Testis (tissue), 3 donors: ENCODE measurements around the gene RYR3. TPM values are rescaled to one million over a fixed set of nuclear protein-coding genes. Genes with fewer than 3 reads are reported as not detected.

ENCODE experiments used
- DNase-seq: peaks from one replicate; pipeline ENCODE4 v3.0.0-alpha.2; 2019
- H3K27ac ChIP-seq, 2 donors: fragments of 200-600 bp; sonication (generic); one replicate each; pipeline ENCODE4 v1.5.1; 2019
- H3K27me3 ChIP-seq: fragments of 200-600 bp; sonication (generic); one replicate; pipeline ENCODE4 v1.5.1; 2019
- H3K36me3 ChIP-seq: fragments of 200-600 bp; sonication (generic); one replicate; pipeline ENCODE4 v1.5.1; 2017; ENCODE audit warnings: low read depth; ENCODE audit errors: missing control alignments
- H3K4me1 ChIP-seq: fragments of 200-600 bp; sonication (generic); one replicate; pipeline ENCODE4 v1.5.1; 2019
- H3K4me3 ChIP-seq, 2 donors: fragments of 200-600 bp; sonication (generic); one replicate each; pipeline ENCODE4 v1.5.1; 2017 to 2019
- H3K9me3 ChIP-seq: fragments of 200-600 bp; sonication (generic); one replicate; pipeline ENCODE4 v1.5.1; 2017
- POLR2A ChIP-seq: fragments of 450-650 bp; IDR thresholded peaks from one replicate; pipeline ENCODE4 v1.6.1; 2017; ENCODE audit warnings: antibody characterized with exemption, mild to moderate bottlenecking, moderate library complexity
- WGBS, 2 donors: methylation state at CpG; one replicate each; pipeline ENCODE4 v1.1.5; 2018; 5-methylcytosine and 5-hydroxymethylcytosine counted together
- intact Hi-C: fragments of 100-400 bp; cut with DNase I; formaldehyde crosslinking; loops from one replicate; pipeline ENCODE4 v1.15.1; 2023; ENCODE audit warnings: low total_unique reads
- polyA plus RNA-seq: library from polyadenylated mRNA; stranded (reverse); fragments of 350-450 nt; fragmentation: Illumina TruSeq; extraction: RNeasy Lipid Tissue Mini Kit (QIAGEN cat#74804); gene quantifications from one replicate; pipeline ENCODE4 v1.2.3, GENCODE V29; 2014; ENCODE audit warnings: low read depth, low replicate concordance; ENCODE audit not compliant: insufficient read depth
- total RNA-seq, 2 donors: library from RNA; depleted of rRNA; stranded (reverse); fragments of >200 nt; gene quantifications; one replicate each; pipeline ENCODE4 v1.2.3, GENCODE V29; 2016
- TF ChIP-seq, protein P1 (sequence below), 3 experiments: fragments of 450-650 bp in 2 of 3; fragments of 200-600 bp in 1 of 3; sonication (generic) in 1 of 3; IDR thresholded peaks; one replicate each; pipeline ENCODE4 v1.5.1; 2016 to 2019; ENCODE audit warnings: antibody characterized with exemption in 3 of 3, mild to moderate bottlenecking in 2 of 3, moderate library complexity in 1 of 3

Gene RYR3
- total and polyA plus RNA-seq, 3 donors from 2014 or later: 4.3 to 7.6 (median 4.4) TPM

DNA sequence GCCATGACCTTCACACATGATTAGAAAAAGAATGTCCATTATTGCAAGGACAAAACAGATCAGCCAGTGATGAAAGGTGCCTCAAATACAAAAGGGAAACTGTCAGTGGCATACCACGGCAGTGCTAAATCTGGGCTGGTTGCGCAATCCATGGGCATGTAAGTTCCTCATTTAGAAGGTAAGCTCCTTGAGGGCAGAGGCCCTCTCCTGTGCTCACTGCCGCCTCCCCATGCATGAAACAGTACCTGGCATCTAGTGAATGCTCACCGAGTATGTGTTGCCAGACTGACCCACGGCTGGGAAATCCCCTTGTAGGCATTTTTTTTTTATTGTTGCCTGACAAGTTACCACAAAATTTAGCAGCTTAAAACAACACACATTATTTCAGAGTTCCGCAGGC is 345.4 kb downstream of the RYR3 start:
- no peak for DNase-seq
- Histone ChIP-seq H3K9me3 (no peaks in the 10 kb centered on the region), H3K4me3 (no peak overlapping the region), H3K4me1 (no peaks in the 10 kb centered on the region), H3K27ac (no peak overlapping the region), H3K36me3 (no peaks in the 10 kb centered on the region), H3K27me3 (no peaks in the 10 kb centered on the region)
- WGBS, 2 donors: 85 to 91% methylated on average over 6 of the region's 6 CpGs
- intact Hi-C loops: no loop called here
- TF ChIP-seq, protein P1, sequence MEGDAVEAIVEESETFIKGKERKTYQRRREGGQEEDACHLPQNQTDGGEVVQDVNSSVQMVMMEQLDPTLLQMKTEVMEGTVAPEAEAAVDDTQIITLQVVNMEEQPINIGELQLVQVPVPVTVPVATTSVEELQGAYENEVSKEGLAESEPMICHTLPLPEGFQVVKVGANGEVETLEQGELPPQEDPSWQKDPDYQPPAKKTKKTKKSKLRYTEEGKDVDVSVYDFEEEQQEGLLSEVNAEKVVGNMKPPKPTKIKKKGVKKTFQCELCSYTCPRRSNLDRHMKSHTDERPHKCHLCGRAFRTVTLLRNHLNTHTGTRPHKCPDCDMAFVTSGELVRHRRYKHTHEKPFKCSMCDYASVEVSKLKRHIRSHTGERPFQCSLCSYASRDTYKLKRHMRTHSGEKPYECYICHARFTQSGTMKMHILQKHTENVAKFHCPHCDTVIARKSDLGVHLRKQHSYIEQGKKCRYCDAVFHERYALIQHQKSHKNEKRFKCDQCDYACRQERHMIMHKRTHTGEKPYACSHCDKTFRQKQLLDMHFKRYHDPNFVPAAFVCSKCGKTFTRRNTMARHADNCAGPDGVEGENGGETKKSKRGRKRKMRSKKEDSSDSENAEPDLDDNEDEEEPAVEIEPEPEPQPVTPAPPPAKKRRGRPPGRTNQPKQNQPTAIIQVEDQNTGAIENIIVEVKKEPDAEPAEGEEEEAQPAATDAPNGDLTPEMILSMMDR (IDR thresholded peaks at IDR 0.05): no peak
- no peak for TF ChIP-seq POLR2A

DNA sequence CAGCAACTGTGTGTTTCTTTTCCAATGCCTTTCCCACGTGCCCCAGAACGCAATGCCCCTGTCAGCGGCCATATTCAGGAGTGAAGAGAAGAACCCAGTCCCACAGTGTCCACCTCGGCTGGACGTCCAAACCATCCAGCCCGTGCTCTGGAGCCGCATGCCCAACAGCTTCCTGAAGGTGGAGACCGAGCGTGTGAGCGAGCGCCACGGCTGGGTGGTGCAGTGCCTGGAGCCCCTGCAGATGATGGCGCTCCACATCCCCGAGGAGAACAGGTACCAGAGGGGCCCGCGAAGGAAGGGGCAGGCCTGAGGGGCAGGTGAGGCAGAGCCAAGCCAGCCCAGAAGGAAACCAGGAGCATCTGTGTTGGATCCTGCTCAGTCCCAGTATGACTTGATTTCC is 349.4 kb downstream of the RYR3 start:
- Histone ChIP-seq H3K27me3 (no peaks in the 10 kb centered on the region), H3K9me3 (no peaks in the 10 kb centered on the region), H3K4me1 (no peaks in the 10 kb centered on the region), H3K36me3 (no peaks in the 10 kb centered on the region), H3K27ac (no peak overlapping the region), H3K4me3 (no peak overlapping the region)
- intact Hi-C loops: no loop called here
- DNase-seq: no peak
- TF ChIP-seq POLR2A: no peak
- TF ChIP-seq, protein P1 (IDR thresholded peaks at IDR 0.05): no peak
- 91 to 94% methylated on average over 16 of the region's 16 CpGs for WGBS, 2 donors

DNA sequence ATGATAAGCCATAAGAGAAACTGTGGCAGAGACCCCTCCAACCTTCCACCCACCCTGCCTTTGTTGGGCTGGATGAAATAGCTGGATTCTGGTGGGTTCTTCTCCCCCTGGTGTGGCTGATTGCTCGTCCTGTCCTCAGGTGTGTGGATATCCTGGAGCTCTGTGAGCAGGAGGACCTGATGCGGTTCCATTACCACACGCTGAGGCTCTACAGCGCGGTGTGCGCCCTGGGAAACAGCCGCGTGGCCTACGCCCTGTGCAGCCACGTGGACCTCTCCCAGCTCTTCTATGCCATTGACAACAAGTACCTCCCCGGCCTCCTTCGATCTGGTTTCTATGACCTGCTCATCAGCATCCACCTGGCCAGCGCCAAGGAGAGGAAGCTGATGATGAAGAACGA is 351.2 kb downstream of the RYR3 start:
- DNase-seq: no peak
- intact Hi-C loops: no loop called here
- WGBS, 2 donors: 90% methylated on average over 14 of the region's 14 CpGs; no CpG with 5 or more reads in 1 of the 2 donors
- Histone ChIP-seq H3K27ac (no peak overlapping the region), H3K4me3 (no peak overlapping the region), H3K4me1 (no peaks in the 10 kb centered on the region), H3K27me3 (no peaks in the 10 kb centered on the region), H3K36me3 (no peaks in the 10 kb centered on the region), H3K9me3 (no peaks in the 10 kb centered on the region)
- TF ChIP-seq, protein P1 (IDR thresholded peaks at IDR 0.05): no peak
- no peak for TF ChIP-seq POLR2A

DNA sequence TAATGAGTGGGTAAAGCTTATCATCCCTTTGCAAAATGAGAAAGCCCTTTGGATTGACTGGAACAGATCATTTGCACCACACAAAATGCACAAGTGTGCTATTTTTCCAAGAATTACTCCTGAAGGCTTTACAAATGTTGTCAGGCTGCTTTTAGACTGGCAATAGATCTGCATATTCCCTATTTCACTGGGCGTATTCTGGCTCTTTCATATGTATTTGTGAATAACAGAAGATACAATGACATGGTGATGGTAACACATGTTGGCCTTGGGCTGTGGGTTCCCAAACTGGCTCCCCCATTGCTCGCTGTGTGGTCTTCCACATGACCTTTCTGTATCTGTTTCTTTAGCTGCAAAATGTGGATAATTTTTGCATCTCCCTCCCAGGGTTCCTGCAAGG is 354.2 kb downstream of the RYR3 start:
- DNase-seq: no peak
- TF ChIP-seq POLR2A: no peak
- TF ChIP-seq, protein P1 (IDR thresholded peaks at IDR 0.05): no peak
- no peaks in the 10 kb centered on the region for H3K27me3 ChIP-seq
- no peaks in the 10 kb centered on the region for H3K9me3 ChIP-seq
- WGBS, 2 donors: 89 to 90% methylated on average over 2 of the region's 2 CpGs
- no peak overlapping the region for H3K27ac ChIP-seq
- H3K36me3 ChIP-seq: no peaks in the 10 kb centered on the region
- intact Hi-C loops: no loop called here
- no peak overlapping the region for H3K4me3 ChIP-seq
- no peaks in the 10 kb centered on the region for H3K4me1 ChIP-seq

DNA sequence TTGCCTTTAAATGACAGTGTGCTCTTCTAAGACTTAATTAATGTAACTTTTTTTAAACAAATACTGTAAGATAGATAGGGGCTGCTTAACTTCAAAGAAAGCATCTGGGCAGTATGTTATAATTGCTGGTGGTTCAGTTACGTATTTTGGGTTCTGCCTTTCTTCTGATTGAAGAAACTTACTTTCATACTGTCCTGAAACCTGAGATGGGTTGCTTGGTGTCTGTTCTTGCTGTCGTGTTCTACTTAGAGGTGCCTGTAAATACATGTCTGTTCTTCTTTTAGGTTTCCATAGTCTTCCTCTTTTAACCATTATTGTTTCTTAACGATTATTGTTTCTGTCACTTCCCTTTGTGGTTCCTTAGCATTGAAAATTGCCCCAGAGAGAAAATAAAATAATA is 359.8 kb downstream of the RYR3 start:
- Histone ChIP-seq H3K27ac (no peak overlapping the region), H3K4me3 (no peak overlapping the region), H3K9me3 (no peaks in the 10 kb centered on the region), H3K4me1 (no peaks in the 10 kb centered on the region), H3K27me3 (no peaks in the 10 kb centered on the region), H3K36me3 (no peaks in the 10 kb centered on the region)
- no peak for DNase-seq
- intact Hi-C loops: no loop called here
- WGBS, 2 donors: 57 to 63% methylated on average over 3 of the region's 3 CpGs
- TF ChIP-seq POLR2A: no peak
- TF ChIP-seq, protein P1 (IDR thresholded peaks at IDR 0.05): no peak
